Measurements from ENCODE around the gene TNNC1. TPM values are rescaled to one million over a fixed set of nuclear protein-coding genes. Genes with fewer than 3 reads are reported as not detected.

Gene TNNC1
- total and polyA plus RNA-seq, 2 donors (not counting 1 experiment from before 2014, with no cell fraction given), result 1.1 to 5.4 TPM

DNA sequence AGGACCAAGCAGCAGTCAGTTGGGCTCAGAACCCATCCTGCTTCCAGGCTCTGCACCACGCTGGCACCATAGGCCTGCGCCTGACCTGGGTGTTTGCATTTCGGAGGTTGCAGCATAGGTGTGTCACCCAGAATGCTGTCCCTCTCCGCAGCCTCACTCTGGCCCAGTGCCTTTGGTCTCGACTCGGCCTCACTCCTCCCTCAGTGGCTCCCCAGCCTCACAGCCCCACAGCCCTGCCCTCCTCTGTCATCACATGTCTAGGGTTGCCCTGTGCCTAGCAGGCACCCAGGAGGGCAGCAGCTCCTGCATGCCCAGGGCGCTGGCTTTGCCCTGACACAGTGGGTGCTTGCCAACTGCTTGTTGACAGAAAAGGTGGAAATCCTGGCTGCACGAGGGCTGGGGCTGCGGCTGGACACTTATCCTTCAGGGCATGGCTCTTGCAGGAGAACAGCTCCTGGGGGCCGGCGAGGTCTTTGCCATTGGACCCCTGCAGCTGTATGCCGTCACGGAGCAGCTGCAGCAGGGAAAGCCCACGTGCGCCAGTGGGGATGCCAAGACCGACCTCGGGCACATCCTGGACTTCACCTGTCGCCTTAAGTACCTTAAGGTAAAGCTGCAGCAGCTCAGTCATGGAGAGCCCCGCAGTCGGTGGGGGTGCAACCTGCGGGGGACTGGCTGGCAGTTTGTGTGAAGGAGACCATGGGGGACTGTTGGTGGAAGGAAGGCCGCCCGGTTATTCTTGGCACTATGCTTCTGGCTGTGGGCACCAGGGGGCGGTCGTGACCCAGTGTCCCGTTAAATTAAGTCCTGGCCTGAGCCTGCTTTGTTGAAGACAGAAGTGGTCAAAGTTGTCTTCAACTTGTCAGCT, 17.8 kb upstream of the TNNC1 start:
- Histone ChIP-seq H3K9me3 (ENCODE audit: control extremely low read depth in 1 of 3, control insufficient read depth in 2 of 3, insufficient read depth in 1 of 3, low read length in 2 of 3) (no peaks in the 10 kb centered on the region), H3K4me2 (replicated peaks; ENCODE audit: low read depth, low read length, poor library complexity, severe bottlenecking) (no peak overlapping the region), H3K4me3 (ENCODE audit: control extremely low read depth in 1 of 5, extremely low read depth in 1 of 5, insufficient read depth in 1 of 5, low read depth in 2 of 5, low read length in 4 of 5) (no peak overlapping the region), H3K27me3 (replicated peaks in 1 of 4; ENCODE audit: control extremely low read depth in 1 of 4, control insufficient read depth in 3 of 4, insufficient read depth in 4 of 4, low read length in 3 of 4) (no peaks in the 10 kb centered on the region), H2AFZ (ENCODE audit: insufficient read depth, low read depth, low read length, poor library complexity, severe bottlenecking) (no peak overlapping the region), H3K79me2 (ENCODE audit: control insufficient read depth, insufficient read depth, low read length) (peaks cover 9% of the 10 kb centered on the region), H4K20me1 (ENCODE audit: control insufficient read depth, insufficient read depth, low read length, poor library complexity, severe bottlenecking) (peaks cover 13% of the 10 kb centered on the region), H3K4me1 (ENCODE audit: control insufficient read depth in 2 of 2, insufficient read depth in 2 of 2, low read length in 2 of 2) (no peaks in the 10 kb centered on the region), H3K27ac (ENCODE audit: low read length in 2 of 2) (no peak overlapping the region), H3K36me3 (replicated peaks in 1 of 2; ENCODE audit: control extremely low read depth in 1 of 2, control insufficient read depth in 1 of 2, extremely low read depth in 1 of 2, insufficient read depth in 2 of 2, low read length in 1 of 2) (peaks cover 4 to 50% of the 10 kb centered on the region in 2 experiments), H3K9ac (ENCODE audit: low read length) (no peak overlapping the region)
- H3K27me3 Mint-ChIP-seq, result no peaks in the 10 kb centered on the region
- no peak overlapping the region for H3K27ac Mint-ChIP-seq
- DNase-seq, result peak; percentile 54
- intact Hi-C loops (cut with micrococcal nuclease), result no loop called here
- no peak overlapping the region for H3K4me3 Mint-ChIP-seq
- WGBS (ENCODE audit: insufficient coverage), result 71% methylated on average over 24 of the region's 26 CpGs
- CTCF ChIA-PET, result interaction anchor here (0.6 to 1.7 kb wide), 7 partner anchors 9 to 517 kb away, joined by 3 to 6 read pairs (median 3); partner anchors contain the start of gene UQCC5
- no peak for TF ChIP-seq EZH2 (IDR thresholded peaks at IDR 0.05; ENCODE audit: borderline replicate concordance, insufficient read depth, low read depth, low read length, poor library complexity, severe bottlenecking)
- TF ChIP-seq, protein P1, sequence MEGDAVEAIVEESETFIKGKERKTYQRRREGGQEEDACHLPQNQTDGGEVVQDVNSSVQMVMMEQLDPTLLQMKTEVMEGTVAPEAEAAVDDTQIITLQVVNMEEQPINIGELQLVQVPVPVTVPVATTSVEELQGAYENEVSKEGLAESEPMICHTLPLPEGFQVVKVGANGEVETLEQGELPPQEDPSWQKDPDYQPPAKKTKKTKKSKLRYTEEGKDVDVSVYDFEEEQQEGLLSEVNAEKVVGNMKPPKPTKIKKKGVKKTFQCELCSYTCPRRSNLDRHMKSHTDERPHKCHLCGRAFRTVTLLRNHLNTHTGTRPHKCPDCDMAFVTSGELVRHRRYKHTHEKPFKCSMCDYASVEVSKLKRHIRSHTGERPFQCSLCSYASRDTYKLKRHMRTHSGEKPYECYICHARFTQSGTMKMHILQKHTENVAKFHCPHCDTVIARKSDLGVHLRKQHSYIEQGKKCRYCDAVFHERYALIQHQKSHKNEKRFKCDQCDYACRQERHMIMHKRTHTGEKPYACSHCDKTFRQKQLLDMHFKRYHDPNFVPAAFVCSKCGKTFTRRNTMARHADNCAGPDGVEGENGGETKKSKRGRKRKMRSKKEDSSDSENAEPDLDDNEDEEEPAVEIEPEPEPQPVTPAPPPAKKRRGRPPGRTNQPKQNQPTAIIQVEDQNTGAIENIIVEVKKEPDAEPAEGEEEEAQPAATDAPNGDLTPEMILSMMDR (IDR thresholded peaks at IDR 0.05), result peak; percentile 63
- POLR2A ChIA-PET, result no interaction called here
- H3K4me1 Mint-ChIP-seq, result no peaks in the 10 kb centered on the region
- ATAC-seq (ENCODE audit: low read depth), result peak; percentile 33
- no peaks in the 10 kb centered on the region for H3K9me3 Mint-ChIP-seq (ENCODE audit: insufficient read depth)

DNA sequence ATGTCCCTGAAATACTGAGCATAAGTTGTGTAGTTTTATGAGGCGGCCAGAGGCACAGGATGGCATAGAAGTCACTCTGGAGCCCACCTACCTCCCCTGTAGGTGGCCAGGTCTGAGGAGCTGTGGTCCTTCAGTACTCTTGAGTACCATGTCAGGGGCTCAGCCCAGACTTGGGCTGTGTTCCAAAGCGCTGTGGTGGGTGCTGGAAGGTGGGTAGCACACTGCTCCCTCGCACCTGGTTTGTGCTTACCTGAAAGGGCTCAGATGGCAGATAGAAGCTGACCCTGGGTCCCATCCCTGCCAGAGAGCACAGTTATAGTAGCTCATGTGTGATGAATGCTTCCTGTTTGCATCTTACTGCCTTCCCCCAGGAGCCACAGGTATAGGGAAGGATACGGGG, 17.1 kb upstream of the TNNC1 start:
- no peak overlapping the region for H3K27ac ChIP-seq (ENCODE audit: low read length in 2 of 2)
- DNase-seq, result no peak
- H3K36me3 ChIP-seq (replicated peaks in 1 of 2; ENCODE audit: control extremely low read depth in 1 of 2, control insufficient read depth in 1 of 2, extremely low read depth in 1 of 2, insufficient read depth in 2 of 2, low read length in 1 of 2), result peaks cover 4 to 52% of the 10 kb centered on the region in 2 experiments
- no peak overlapping the region for H3K27ac Mint-ChIP-seq
- whole genome bisulfite sequencing (ENCODE audit: insufficient coverage), result 100% methylated on average over 3 of the region's 4 CpGs
- ATAC-seq (ENCODE audit: low read depth), result no peak
- H3K4me2 ChIP-seq (replicated peaks; ENCODE audit: low read depth, low read length, poor library complexity, severe bottlenecking), result no peak overlapping the region
- H4K20me1 ChIP-seq (ENCODE audit: control insufficient read depth, insufficient read depth, low read length, poor library complexity, severe bottlenecking), result peaks cover 13% of the 10 kb centered on the region
- ChIA-PET CTCF (interaction anchor here (1.3 kb wide), 2 partner anchors 27 to 209 kb away, joined by 3 read pairs; no protein-coding TSS in a partner anchor), POLR2A (no interaction called here)
- intact Hi-C loops (cut with micrococcal nuclease), result no loop called here
- peaks cover 16% of the 10 kb centered on the region for H3K79me2 ChIP-seq (ENCODE audit: control insufficient read depth, insufficient read depth, low read length)
- no peak overlapping the region for H3K4me3 ChIP-seq (ENCODE audit: control extremely low read depth in 1 of 5, extremely low read depth in 1 of 5, insufficient read depth in 1 of 5, low read depth in 2 of 5, low read length in 4 of 5)
- H3K27me3 ChIP-seq (replicated peaks in 1 of 4; ENCODE audit: control extremely low read depth in 1 of 4, control insufficient read depth in 3 of 4, insufficient read depth in 4 of 4, low read length in 3 of 4), result no peaks in the 10 kb centered on the region
- H3K4me1 Mint-ChIP-seq, result no peaks in the 10 kb centered on the region
- no peaks in the 10 kb centered on the region for H3K4me1 ChIP-seq (ENCODE audit: control insufficient read depth in 2 of 2, insufficient read depth in 2 of 2, low read length in 2 of 2)
- no peak overlapping the region for H3K4me3 Mint-ChIP-seq
- H3K9me3 ChIP-seq (ENCODE audit: control extremely low read depth in 1 of 3, control insufficient read depth in 2 of 3, insufficient read depth in 1 of 3, low read length in 2 of 3), result no peaks in the 10 kb centered on the region
- H2AFZ ChIP-seq (ENCODE audit: insufficient read depth, low read depth, low read length, poor library complexity, severe bottlenecking), result no peak overlapping the region
- H3K9me3 Mint-ChIP-seq (ENCODE audit: insufficient read depth), result no peaks in the 10 kb centered on the region
- TF ChIP-seq EZH2 (IDR thresholded peaks at IDR 0.05; ENCODE audit: borderline replicate concordance, insufficient read depth, low read depth, low read length, poor library complexity, severe bottlenecking), result no peak
- TF ChIP-seq, protein P1 (IDR thresholded peaks at IDR 0.05), result no peak
- H3K27me3 Mint-ChIP-seq, result no peaks in the 10 kb centered on the region
- no peak overlapping the region for H3K9ac ChIP-seq (ENCODE audit: low read length)
